Activated T-cell treated with anti-CD3 and anti-CD28 coated beads for 24 hours (primary cell): ENCODE results near the gene PLEKHG3.

Source experiments
- DNase-seq: peaks from one replicate; pipeline ENCODE4 v3.0.0-alpha.2; 2020; ENCODE audit warnings: low read depth

The PLEKHG3 gene

GRCh38 chr14:64706593-64707193, 2.5 kb downstream of the PLEKHG3 start:
- no peak for DNase-seq

GRCh38 chr14:64707661-64708060, 3.4 kb downstream of the PLEKHG3 start:
- DNase-seq: no peak

GRCh38 chr14:64708148-64709004, 4.2 kb downstream of the PLEKHG3 start:
- DNase-seq: no peak

GRCh38 chr14:64709126-64709525, 4.9 kb downstream of the PLEKHG3 start:
- DNase-seq: no peak

- no peak for DNase-seq
Observed at GRCh38 chr14:64711039-64711438, 6.8 kb downstream of the PLEKHG3 start.

GRCh38 chr14:64713677-64714076, 9.5 kb downstream of the PLEKHG3 start:
- DNase-seq: no peak

- DNase-seq: no peak
Observed at GRCh38 chr14:64714432-64715025, 10.3 kb downstream of the PLEKHG3 start.

GRCh38 chr14:64715146-64715627, 11.0 kb downstream of the PLEKHG3 start:
- DNase-seq: no peak

GRCh38 chr14:64715628-64716412, 11.6 kb downstream of the PLEKHG3 start:
- DNase-seq: no peak

- no peak for DNase-seq
Observed at GRCh38 chr14:64717870-64718269, 13.6 kb downstream of the PLEKHG3 start.

GRCh38 chr14:64718762-64719161, 14.5 kb downstream of the PLEKHG3 start:
- no peak for DNase-seq

GRCh38 chr14:64719601-64720000, 15.4 kb downstream of the PLEKHG3 start:
- DNase-seq: no peak

GRCh38 chr14:64720131-64720576, 15.9 kb downstream of the PLEKHG3 start:
- DNase-seq: no peak

GRCh38 chr14:64721391-64721791, 17.2 kb downstream of the PLEKHG3 start:
- DNase-seq: no peak

- no peak for DNase-seq
Observed at GRCh38 chr14:64721899-64722298, 17.7 kb downstream of the PLEKHG3 start.

GRCh38 chr14:64722842-64723447, 18.7 kb downstream of the PLEKHG3 start:
- DNase-seq: no peak

GRCh38 chr14:64723691-64724577, 19.7 kb downstream of the PLEKHG3 start:
- no peak for DNase-seq

- no peak for DNase-seq
Observed at GRCh38 chr14:64724578-64724930, 20.3 kb downstream of the PLEKHG3 start.

- no peak for DNase-seq
Observed at GRCh38 chr14:64725261-64725815, 21.1 kb downstream of the PLEKHG3 start.

- no peak for DNase-seq
Observed at GRCh38 chr14:64725879-64726584, 21.8 kb downstream of the PLEKHG3 start.
